GM18909 (cell line): ENCODE data around the gene TMEM163.
A peak's percentile ranks its signal among the peaks of the same experiment; 100 is the strongest.

ENCODE experiments used
- ATAC-seq: cut with Tn5 transposase; IDR thresholded peaks from one replicate; pipeline ENCODE4 v1.9.1; 2021; ENCODE audit warnings: mild to moderate bottlenecking; ENCODE audit not compliant: unreplicated experiment, poor library complexity

TMEM163 gene

DNA sequence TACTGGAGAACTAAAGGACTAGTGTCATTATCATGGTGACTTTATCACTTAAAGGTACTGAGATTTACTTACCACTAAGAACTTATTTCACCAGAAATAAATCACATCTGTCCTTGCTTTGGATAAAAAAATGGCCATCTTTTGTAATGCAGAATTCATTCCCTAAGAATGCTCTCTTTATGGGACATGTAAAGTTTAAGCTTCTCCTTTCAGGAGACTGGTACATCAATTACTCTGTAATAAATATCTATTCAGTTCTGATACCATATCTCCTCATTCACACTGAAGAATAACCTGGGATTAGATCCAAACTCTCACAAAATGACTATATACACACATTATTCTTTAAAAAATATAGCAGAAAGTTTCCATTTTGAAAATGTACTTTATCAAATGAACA lies 24.4 kb downstream of the TMEM163 start:
- no peak for ATAC-seq

DNA sequence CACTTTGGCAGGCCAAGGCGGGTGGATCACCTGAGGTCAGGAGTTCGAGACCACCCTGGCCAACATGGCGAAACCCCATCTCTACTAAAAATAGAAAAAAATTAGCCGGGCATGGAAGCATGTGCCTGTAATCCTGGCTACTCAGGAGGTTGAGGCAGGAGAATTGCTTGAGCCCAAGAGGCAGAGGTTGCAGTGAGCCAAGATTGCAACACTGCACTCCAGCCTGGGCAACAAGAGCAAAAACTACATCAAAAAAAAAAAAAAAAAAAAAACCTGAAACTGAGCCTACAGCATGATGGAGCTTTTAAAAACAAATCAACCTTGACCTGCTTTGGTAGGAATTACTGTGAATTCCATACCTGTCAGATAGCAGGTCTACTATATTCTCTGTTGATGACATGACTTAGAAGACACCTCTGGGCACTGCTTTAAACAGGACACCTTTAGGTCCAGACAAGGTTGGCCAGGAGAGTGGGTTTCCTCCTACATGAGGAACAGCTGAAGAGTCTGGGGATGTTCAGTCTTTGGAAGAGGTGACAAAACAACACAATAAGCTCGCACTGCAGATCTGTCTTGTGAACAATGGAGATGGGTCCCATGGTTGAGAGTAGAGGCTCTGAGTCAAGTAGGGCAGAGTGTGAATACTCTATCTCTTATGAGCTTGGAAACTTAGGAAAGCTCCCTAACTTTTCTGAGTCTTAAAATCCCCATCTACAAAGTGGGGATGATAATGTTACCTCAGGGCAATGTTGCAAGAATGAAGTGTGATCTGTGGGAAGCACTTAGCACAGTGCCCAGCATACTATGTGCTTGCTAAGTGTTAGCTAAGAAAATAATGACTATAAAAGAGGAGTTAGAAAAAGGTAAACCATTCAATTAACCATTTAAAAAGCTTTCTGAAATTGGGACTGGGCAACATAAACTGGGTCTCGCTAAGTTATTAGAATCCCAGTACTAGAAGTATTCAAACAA lies 25.2 kb downstream of the TMEM163 start:
- no peak for ATAC-seq

DNA sequence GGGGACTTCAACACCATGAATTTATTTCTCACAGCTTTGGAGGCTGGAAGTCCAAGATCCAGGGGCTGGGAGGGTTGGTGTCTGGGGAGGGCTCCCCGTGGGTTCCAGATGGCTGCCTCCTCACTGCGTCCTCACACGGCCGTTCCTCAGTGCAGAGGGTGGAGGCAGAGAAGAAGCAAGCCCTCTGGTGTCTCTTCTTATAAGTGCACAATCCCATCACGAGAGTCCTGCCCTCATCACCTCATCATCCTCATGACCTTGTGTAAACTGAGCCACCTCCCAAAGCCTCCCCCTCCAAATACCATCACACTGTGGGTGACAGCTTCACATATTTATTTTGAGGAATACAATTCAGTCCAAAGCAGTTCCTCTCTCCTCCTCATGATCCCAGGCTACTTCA lies 26.3 kb downstream of the TMEM163 start:
- ATAC-seq, result peak; percentile 77

DNA sequence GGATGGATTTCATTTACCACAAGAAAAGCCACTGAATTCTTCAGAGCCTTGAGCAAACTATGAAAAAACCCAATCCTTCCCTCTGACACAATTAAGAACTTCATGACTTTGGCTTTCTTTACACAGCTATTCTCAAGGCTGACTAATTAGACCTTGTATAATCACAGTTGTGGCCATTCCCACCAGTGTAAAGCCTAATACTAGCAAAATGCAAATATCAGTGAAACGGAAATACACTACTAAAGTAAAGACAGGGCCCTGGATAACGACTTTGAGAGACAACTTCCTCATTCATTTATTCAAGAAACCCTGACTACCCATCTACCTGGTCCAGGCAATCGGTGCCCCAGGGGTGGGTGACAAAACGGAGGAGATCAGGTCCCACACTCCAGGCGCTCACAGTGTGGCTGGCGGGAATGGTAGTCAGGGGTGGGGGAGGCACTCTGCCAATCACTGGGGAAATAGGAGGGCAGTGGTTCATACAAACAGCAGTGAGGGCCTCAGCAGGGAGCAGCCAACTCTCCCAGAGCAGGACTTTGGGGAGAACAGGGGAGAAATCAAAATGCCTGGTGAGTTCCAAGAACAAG lies 28.1 kb downstream of the TMEM163 start:
- no peak for ATAC-seq

DNA sequence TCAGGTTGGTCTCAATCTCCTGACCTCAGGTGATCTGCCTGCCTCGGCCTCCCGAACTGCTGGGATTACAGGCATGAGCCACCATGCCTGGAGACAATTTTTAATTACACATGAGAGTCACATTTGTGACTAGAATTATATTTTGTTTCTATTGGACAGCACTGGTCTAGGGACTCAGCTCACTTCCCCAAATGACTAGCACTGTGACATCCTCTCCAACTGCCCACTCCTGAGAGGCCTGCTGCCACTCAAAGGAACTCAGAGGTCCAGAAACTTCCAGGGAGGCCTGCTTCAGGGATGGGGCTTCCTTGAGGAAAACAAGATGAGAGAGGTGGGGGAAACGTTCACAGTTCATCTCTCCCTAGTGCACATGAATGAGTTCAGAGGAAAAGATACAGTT lies 29.5 kb downstream of the TMEM163 start:
- ATAC-seq, result no peak

DNA sequence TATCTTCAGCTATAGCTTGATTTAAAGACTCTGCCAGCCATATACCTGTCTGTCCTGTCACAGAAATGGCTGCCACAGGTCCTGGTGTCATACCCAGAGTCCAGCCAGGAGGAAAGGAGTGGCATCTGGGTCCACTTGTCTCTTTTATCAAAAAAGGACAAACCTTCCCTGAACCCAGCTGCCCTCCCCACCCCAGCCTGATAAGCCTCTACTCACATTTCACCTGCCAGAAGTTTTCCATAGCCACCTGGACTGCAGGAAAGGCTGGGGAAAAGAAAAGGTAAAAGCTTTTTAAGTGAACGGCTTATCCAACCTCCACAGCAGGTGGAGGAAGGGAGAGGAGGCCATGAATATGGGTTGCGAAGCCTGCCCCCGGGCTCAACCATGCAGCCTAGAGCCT lies 32.8 kb downstream of the TMEM163 start:
- no peak for ATAC-seq

DNA sequence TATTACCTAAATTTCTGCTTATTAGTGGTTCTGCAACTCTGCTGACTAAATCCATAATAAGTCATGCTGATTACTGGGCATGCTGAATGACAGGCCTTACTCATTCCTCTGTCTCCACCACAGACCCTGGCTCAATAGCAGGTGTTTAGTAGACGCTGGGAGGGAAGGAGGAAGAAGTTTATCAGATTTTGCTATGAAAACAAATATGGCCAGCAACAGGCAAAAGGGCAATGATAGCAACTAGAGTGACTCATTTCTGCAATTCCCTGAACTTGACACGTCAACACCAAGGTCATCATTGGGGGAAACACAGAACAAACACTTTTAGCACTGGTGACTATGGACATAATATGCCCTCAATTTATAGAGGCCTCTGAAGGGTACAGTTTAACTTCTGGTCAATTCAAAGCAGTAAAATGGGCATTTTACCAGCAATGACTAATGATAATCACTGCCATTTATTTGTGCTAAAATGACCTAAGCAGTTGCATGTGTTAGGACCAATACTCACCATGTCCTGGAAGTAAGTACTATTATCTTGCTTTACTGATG lies 35.2 kb downstream of the TMEM163 start:
- peak; percentile 65 for ATAC-seq

DNA sequence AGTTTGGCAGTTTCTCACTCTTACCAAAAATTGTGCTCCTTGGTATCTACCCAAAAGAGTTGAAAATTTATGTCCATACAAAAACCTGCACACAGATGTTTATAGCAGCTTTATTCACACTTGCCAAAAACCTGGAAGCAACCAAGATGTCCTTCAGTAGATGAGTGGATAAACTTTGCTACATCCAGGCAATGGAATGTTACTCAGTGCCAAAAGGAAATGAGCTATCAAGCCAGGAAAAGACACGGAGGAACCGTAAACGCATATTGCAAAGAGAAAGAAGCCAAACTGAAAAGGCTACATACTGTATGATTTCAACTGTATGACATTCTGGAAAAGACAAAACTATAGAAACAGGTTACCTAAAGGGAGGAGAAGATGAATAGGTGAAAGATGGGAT lies 36.1 kb downstream of the TMEM163 start:
- no peak for ATAC-seq

DNA sequence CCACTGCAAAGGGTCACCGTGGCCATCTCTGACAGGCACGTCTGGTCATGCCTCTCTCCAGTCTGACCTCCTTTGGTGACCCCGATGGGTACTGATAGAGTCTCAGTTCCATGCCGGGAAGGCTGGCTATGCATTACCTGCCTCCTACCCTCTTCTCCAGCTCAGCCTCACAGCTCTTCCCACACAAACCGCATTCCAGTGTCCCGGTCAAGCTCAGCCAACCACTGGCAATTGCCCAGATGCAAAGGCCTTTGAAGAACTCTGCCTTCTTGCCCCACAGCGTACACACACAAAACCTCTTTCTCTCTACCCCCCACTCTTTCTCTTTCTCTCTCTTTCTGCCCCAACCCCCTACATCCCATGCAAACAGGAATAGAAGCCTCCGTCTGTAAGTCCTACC lies 37.6 kb downstream of the TMEM163 start:
- ATAC-seq, result no peak

DNA sequence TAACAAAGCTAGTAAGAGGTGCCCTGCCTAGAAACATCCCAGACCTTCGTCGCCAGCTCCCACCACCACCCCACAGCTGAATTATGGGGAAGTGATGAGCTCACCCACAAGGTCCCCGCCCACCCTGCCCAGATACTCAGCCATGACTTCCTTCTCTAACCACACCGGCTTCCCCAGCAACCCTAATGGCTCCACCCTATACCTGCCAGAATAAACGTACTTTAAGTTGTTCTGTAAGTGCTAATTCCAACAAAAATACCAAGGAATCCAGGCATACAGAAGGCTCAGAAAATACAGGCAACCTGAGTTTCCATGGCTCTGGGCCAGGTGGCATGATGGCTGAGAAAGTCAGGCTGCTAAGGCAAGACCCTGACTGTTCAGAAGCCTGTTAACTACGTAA lies 39.1 kb downstream of the TMEM163 start:
- no peak for ATAC-seq

DNA sequence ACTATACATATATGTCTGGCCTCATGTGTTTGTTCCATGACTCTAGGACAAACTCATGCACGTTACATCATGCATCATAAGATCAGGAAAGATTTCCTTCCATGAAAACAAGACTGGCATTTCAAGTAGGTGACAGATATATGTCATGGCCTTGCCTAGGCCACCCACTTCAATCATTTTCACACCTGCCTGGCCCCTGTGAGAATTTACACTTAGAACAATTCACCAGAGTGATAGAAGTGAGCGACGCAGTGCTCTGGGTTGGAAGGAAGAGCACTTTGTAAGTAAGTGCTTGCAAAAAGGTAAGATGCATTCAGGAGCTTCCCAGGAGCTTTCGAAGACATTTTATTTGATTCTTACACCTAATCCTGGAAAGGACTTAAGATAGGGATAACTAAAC lies 39.5 kb downstream of the TMEM163 start:
- no peak for ATAC-seq

DNA sequence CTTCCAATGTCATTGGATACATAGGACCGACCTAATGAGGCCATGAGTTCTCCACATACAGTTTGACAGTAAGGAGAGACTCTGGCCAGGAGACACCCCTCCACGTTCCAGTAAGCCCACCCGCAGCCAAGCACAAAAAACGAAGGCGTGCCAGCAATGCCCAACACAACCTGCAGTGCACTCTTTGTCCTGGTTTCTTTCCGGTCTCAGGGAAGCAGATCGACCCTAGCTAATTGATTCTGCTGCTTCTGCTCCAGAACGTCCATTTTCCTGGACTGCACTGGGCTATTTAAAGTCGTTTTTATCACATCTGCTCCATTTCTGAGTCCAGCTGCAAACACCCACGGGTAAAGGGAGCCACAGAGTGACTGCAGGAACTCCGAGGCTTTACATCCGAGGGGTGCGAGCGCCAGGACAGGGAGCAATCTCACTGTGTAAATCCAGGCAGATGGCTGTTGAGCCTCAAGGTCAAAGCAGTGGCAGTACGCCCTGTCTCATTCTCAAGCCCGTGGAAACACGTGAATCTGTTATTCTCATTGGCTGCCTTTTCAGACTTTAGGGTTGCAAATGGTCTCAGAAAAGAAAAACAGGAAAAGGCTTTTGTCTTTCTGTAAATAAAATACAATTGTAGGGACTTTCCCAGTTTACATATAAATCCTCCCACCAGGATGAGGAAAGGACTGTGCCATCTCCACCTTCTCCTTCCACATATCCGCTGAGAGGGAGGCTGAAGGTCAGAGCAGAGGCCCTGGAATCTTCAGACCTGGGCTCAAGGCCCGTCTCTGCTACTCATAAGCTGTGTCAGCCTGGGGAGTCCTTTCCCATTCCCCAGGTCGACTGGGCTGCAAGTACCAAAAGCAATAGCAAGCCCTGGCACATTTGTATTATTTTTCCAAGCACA lies 40.7 kb downstream of the TMEM163 start:
- no peak for ATAC-seq

DNA sequence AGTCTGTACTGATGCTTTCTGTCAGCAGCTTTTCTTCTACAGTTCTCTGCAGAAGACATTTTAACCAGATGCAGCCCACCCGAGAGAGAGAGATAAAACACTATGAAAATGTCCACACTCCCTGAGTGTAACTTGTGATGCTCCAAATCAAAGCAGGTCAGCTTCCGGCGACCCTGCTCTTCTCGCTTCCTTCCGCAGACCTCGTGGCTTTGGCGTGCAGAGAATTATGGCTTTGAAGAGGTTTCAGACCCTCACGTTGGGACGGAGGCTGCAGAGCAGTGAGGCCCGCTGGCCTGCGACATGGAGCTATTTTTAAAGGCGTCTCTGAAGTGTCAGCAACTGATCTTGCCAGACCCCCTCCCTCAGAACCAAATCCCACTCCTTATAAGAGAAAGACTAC lies 41.8 kb downstream of the TMEM163 start:
- ATAC-seq, result no peak

DNA sequence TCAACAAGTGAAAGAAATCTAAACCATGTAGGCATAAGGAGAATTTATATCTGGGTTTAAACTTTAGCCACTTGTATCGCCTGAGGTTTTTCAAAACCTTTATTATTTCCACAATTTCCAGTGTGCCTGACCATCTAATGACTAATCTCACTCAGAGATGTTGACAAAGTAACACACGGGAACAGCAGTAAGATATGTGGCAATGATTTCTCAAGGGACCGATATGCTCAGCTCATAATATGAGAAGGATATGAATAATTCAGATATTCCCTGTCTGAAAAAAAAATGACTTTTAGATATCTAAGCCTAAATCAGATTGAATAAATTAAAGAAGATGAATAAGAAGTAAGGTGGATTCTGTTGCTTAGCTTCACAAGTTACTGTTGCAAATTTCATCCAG lies 43.5 kb downstream of the TMEM163 start:
- no peak for ATAC-seq

DNA sequence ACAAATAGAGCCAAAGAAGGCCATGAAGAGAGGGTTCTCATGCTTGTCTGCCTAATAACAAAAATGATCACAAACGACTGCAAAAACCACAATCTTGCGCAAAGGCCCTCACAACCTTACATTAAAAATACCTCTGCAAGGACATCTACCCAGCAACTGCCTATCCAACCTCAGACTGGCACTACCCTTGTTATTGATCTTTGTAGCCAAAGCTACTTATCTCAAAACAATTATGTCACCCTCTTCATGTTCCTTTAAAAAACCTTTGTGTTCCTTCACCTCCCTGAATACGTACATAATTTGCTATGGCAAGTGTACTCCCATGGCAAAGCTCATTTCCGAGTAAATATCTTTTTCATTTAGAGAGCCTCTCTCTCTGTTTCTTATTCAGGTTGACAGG lies 44.1 kb downstream of the TMEM163 start:
- ATAC-seq, result no peak

DNA sequence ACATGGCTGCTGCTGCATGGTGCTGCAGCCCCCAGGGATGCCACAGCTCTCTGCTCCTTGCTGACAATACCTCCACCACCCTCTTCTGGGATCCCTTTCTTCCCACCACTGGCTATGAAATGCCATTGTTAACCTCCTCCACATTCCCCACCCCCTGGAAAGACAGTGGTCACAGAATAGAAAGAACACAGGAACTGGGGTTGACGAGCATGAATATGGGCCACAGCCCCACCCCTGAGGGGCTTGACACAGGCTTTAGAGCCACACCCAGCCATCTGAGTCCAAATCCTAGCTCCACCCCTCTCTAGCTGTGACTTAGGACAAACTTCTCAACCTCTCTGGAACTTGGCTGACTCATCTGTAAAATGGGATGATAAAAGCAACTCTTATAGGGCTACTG lies 47.3 kb downstream of the TMEM163 start:
- ATAC-seq, result no peak

DNA sequence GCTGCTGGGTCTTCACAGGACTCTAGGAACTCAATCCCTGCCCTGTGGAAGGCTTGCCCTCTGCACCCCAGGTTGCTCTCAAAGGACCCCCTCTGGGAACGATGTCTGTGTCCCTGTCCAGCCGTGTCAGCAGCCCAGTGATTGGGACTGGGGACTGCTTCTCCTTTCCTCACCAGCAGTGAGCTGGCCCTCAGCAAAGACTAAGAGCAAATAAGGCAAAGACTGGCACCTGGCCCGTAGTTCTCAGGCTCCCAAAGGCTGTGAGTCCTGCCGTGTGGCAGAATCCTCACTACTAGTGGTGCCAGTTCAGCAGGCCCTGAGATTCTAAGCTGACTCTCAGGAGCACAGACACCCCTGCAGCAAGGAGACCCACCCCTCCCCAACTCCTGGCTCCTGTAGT lies 47.8 kb downstream of the TMEM163 start:
- ATAC-seq, result no peak

DNA sequence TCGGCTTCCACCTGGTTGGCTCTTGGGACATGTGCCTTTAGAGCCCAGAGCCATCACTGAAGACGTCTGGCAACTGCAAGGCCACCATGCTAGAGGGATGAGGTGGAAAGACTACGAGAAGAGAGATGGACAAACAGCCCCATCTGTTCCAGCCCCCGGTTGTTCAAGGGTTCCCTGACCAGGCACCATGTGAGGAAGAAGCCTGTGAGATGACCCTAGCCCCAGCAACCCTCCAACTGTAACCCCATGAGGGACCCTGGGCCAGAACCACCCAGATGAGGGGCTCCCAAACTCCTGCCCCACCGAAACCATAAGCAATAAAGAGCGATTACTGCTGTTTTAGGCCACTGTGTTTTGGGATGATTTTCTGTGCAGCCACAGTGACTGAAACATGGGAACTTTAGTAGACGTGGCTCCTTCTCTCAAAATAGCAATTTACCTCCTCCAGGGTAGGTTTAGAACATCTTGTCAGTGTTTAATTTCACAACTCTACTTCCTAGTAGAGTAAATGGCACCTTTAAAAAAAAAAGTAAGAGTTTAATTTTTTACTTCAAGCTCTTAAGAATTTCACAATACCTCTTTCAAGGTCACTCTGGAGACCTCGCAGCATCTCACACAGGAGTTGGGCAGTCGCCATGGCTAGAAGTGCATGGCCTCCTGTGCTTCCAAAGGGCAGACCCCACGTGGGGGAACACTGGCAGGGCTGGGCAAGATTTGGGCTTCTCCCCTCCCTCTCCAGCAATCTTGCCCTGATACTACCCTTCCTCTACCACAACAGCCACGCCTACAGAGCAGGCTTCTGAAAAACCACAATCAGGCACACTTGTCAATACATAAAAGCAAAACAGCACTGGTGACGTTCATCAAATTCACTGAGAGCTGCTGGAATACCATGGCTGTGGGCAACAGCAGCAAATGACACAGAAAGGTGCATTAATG lies 48.8 kb downstream of the TMEM163 start:
- no peak for ATAC-seq

DNA sequence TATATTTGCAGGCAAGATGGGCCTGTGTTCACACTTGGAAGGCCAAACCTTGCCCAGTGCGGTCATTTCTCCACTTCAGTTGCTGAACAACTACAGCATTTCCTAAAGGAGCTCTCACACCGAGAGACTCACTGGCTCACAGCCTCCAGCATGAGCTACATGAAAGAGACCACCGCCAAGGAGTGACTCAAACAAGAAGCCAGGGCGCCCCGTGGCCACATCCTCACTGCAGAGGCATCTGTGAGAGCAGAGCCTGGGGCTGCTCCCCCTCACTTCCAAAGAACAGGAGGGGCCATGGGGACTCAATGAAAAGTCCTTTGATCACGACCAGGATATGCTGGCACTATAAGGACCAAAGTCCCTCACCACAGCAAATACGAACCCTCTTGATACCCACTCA lies 50.0 kb downstream of the TMEM163 start:
- no peak for ATAC-seq

DNA sequence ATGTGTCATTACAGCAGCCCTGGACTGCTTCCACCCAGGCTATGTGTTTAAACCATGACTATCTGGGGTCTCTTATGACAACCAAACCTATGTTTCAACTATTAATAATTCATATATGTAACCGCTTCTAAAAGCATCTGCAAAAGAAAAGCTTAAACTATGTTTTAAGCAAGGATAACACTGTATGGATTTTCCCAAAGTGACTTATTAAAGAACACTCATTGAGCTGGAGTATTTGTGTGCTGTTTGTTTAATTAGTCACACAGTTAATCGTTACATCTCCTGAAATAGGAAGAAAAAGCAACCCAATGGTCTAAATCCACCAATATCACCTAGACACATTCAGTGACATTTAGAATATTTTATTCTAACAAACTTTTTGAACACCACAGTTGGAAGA lies 51.3 kb downstream of the TMEM163 start:
- ATAC-seq, result no peak
